Transverse colon (tissue), 4 donors: Measurements from ENCODE around the gene PCNX1. TPM values are rescaled to one million over a fixed set of nuclear protein-coding genes. Genes with fewer than 3 reads are reported as not detected.
"Not testable (repeated sequence)": the region's sequence is repeated elsewhere in the genome, so short reads cannot be mapped to it uniquely, and the experiment has no call there.

ENCODE experiments used
- DNase-seq: peaks from one replicate; pipeline ENCODE4 v3.0.0-alpha.2; 2019
- H3K27ac ChIP-seq, 4 donors: fragments of 200-600 bp; sonication (generic); 2 replicates each; pipeline ENCODE4 v1.5.1; 2016 to 2018; ENCODE audit warnings: inconsistent platforms in 4 of 4
- H3K27me3 ChIP-seq: fragments of 200-600 bp; sonication (generic); 2 replicates; pipeline ENCODE4 v1.5.1; 2017; ENCODE audit warnings: inconsistent platforms
- H3K36me3 ChIP-seq, 4 donors: fragments of 200-600 bp; sonication (generic); 2 replicates each; pipeline ENCODE4 v1.5.1; 2017 to 2019; ENCODE audit warnings: inconsistent platforms in 4 of 4
- H3K4me1 ChIP-seq, 4 donors: fragments of 200-600 bp; sonication (generic); 2 replicates each; pipeline ENCODE4 v1.5.1; 2017 to 2020; ENCODE audit warnings: inconsistent platforms in 4 of 4
- H3K4me3 ChIP-seq, 4 donors: fragments of 200-600 bp; sonication (generic); 1 replicate in 1 of 4; 2 replicates in 3 of 4; pipeline versions ENCODE4 v1.5.1 to v1.6.1; 2017 to 2019; ENCODE audit warnings: inconsistent platforms in 4 of 4
- H3K9me3 ChIP-seq, 2 donors: fragments of 200-600 bp; sonication (generic); 2 replicates each; pipeline ENCODE4 v1.5.1; 2017 to 2019; ENCODE audit warnings: inconsistent platforms in 2 of 2
- CTCF ChIP-seq, 5 experiments: fragments of 200-600 bp in 3 of 5; fragments of 450-650 bp in 2 of 5; sonication (generic) in 3 of 5; IDR thresholded peaks; 1 replicate in 2 of 5; 2 replicates in 3 of 5; pipeline ENCODE4 v1.5.1; 2016 to 2017; ENCODE audit warnings: antibody characterized with exemption in 5 of 5, inconsistent platforms in 3 of 5, mild to moderate bottlenecking in 2 of 5, moderate library complexity in 1 of 5
- EP300 ChIP-seq: sonication (generic); formaldehyde crosslinking; IDR thresholded peaks from one replicate; pipeline ENCODE4 v1.6.1; 2017; ENCODE audit warnings: antibody characterized with exemption, low read depth
- POLR2A ChIP-seq: fragments of 450-650 bp; IDR thresholded peaks from one replicate; pipeline ENCODE4 v1.6.1; 2016; ENCODE audit warnings: antibody characterized with exemption, mild to moderate bottlenecking, moderate library complexity
- POLR2AphosphoS5 ChIP-seq, 3 donors: sonication (generic); formaldehyde crosslinking; IDR thresholded peaks; one replicate each; pipeline ENCODE4 v1.6.1; 2016; ENCODE audit warnings: antibody characterized with exemption in 3 of 3
- WGBS, 2 donors: methylation state at CpG; one replicate each; pipeline ENCODE4 v1.1.5; 2018; ENCODE audit warnings: low coverage in 1 of 2; 5-methylcytosine and 5-hydroxymethylcytosine counted together
- in situ Hi-C, 4 donors: fragments of 200-750 bp; cut with MboI; loops; one replicate each; pipeline versions ENCODE4 v1.15.0 to v1.15.1; 2017; ENCODE audit warnings: low sequenced_read_pairs in 3 of 4, low pct_ligation_motif_present in 1 of 4, low pct_unique_long_range_greater_than_20kb in 1 of 4
- intact Hi-C: fragments of 100-400 bp; cut with DNase I; formaldehyde crosslinking; loops from one replicate; pipeline ENCODE4 v1.15.1; 2023; ENCODE audit warnings: low total_unique reads
- total RNA-seq, 4 donors: library from RNA; depleted of rRNA; stranded (reverse); fragments of >200 nt; gene quantifications; one replicate each; pipeline ENCODE4 v1.1.0, GENCODE V29; 2016

PCNX1 gene
- total RNA-seq, 4 donors from 2014 or later = 15.0 to 64.6 (median 46.0) TPM

GRCh38 chr14:71062581-71063303, 155.5 kb downstream of the PCNX1 start:
- DNase-seq = no peak
- in situ Hi-C loops (no loop called here), intact Hi-C loops (no loop called here)
- Histone ChIP-seq H3K4me3 (no peak overlapping the region), H3K4me1 (peaks cover 0 to 5% (median 0%) of the 10 kb centered on the region in 4 donors), H3K27me3 (no peaks in the 10 kb centered on the region), H3K36me3 (peaks cover 0 to 26% (median 1%) of the 10 kb centered on the region in 4 donors), H3K27ac (no peak overlapping the region), H3K9me3 (no peaks in the 10 kb centered on the region)
- TF ChIP-seq CTCF (IDR thresholded peaks at IDR 0.05) (no peak), POLR2AphosphoS5 (IDR thresholded peaks at IDR 0.05) (no peak), EP300 (no peak), POLR2A (no peak)
- 92 to 97% methylated on average over 5 of the region's 5 CpGs for WGBS, 2 donors

GRCh38 chr14:71063351-71063750, 156.1 kb downstream of the PCNX1 start:
- no peak for DNase-seq
- H3K27me3 ChIP-seq = no peaks in the 10 kb centered on the region
- TF ChIP-seq POLR2A = no peak
- TF ChIP-seq CTCF (IDR thresholded peaks at IDR 0.05) = no peak
- H3K4me1 ChIP-seq = peaks cover 0 to 5% (median 0%) of the 10 kb centered on the region in 4 donors
- 92 to 94% methylated on average over 2 of the region's 2 CpGs for WGBS, 2 donors
- H3K36me3 ChIP-seq = peaks cover 0 to 20% (median 1%) of the 10 kb centered on the region in 4 donors
- H3K27ac ChIP-seq = no peak overlapping the region
- H3K4me3 ChIP-seq = no peak overlapping the region
- intact Hi-C loops (no loop called here), in situ Hi-C loops (no loop called here)
- H3K9me3 ChIP-seq = no peaks in the 10 kb centered on the region

DNA sequence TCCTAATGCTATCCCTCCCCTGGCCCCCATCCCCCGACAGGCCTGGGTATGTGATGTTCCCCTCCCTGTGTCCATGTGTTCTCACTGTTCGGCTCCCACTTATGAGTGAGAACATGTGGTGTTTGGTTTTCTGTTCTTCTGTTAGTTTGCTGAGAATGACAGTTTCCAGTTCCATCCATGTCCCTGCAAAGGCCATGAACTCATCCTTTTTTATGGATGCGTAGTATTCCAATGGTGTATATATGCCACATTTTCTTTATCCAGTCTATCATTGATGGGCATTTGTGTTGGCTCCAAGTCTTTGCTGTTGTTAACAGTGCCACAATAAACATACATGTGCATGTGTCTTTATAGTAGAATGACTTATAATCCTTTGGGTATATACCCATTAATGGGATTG, 157.5 kb downstream of the PCNX1 start:
- H3K27ac ChIP-seq, DNase-seq, H3K27me3 ChIP-seq, in situ Hi-C loops, H3K9me3 ChIP-seq, H3K4me1 ChIP-seq, H3K4me3 ChIP-seq, intact Hi-C loops: not testable (repeated sequence)
- H3K36me3 ChIP-seq = peaks cover 0 to 14% (median under 1%) of the 10 kb centered on the region in 4 donors
- 95 to 96% methylated on average over 3 of the region's 3 CpGs for WGBS, 2 donors

DNA sequence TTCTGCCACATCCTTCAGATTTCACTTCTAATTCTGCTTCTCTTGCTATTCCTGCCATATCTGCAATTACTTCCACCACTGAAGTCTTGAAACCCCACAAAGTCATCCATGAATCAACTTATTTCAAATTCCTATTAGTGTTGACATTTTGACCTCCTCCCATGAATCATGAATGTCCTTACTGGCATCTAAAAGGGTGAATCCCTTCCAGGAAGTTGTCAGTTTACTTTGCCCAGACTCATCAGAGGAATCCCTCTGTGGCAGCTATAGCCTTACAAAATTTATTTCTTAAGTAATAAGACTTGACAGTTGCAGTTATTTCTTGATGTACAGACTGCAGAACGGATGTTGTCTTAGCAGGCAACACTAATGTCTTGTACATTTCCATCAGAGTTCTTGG, 162.9 kb downstream of the PCNX1 start:
- Histone ChIP-seq H3K27me3 (no peaks in the 10 kb centered on the region), H3K36me3 (peaks cover 0 to 15% (median 6%) of the 10 kb centered on the region in 4 donors), H3K27ac (no peak overlapping the region), H3K4me1 (no peaks in the 10 kb centered on the region), H3K9me3 (no peaks in the 10 kb centered on the region), H3K4me3 (no peak overlapping the region)
- intact Hi-C loops (no loop called here), in situ Hi-C loops (no loop called here)
- TF ChIP-seq POLR2AphosphoS5 (IDR thresholded peaks at IDR 0.05) = no peak
- TF ChIP-seq EP300 = no peak
- TF ChIP-seq POLR2A = no peak
- TF ChIP-seq CTCF (IDR thresholded peaks at IDR 0.05) = no peak
- 100% methylated on average over 1 of the region's 1 CpG for WGBS, 2 donors
- no peak for DNase-seq

- Histone ChIP-seq H3K27me3 (no peaks in the 10 kb centered on the region), H3K36me3 (peaks cover 0 to 15% (median 6%) of the 10 kb centered on the region in 4 donors), H3K4me3 (no peak overlapping the region), H3K27ac (no peak overlapping the region), H3K4me1 (no peaks in the 10 kb centered on the region), H3K9me3 (no peaks in the 10 kb centered on the region)
- 96 to 100% methylated on average over 1 of the region's 1 CpG for WGBS, 2 donors
- TF ChIP-seq POLR2AphosphoS5 (IDR thresholded peaks at IDR 0.05) = no peak
- no peak for TF ChIP-seq POLR2A
- TF ChIP-seq CTCF (IDR thresholded peaks at IDR 0.05) = no peak
- no peak for TF ChIP-seq EP300
- DNase-seq = no peak
- in situ Hi-C loops = no loop called here
- intact Hi-C loops = no loop called here
Measured at GRCh38 chr14:71071042-71071441, 163.8 kb downstream of the PCNX1 start.
